Measurements from ENCODE around the gene ICAM4. TPM values are rescaled to one million over a fixed set of nuclear protein-coding genes. Genes with fewer than 3 reads are reported as not detected.

Gene ICAM4
- total and polyA plus RNA-seq, 2 experiments from 2014 or later = 1.1 to 1.3 TPM

DNA sequence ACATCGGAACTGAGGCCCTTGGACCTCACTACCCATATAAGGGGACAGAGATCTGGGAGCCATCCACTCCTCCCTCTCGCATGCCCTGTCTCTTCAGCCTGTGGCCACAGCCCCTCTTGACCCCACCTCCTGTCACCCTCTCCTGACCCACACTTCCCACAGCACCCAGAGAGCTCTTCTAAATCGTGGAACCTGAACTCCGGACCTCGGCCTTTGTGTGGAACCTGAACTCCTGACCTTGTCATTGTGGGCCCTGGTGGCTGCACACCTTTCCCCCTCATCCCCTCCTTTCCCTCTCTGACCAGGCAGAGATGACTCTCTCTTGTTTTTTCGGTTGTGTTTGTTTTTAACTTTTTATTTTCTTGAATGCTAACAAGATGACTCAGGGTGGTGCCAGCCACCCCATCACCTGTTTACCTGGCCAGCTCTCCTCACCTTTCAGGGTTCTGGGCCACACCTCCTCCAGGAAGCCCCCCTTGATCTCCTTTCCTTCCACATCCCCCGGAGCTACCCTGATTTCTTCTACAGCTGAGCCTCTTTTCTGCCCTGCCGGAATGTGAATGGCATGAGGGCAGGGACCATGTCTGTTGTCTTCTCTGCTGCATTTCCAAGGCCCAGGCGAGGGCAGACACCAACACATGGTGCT lies 29.7 kb upstream of the ICAM4 start:
- no peak overlapping the region for H3K4me2 ChIP-seq (ENCODE audit: unreplicated experiment)
- H3K27ac ChIP-seq = no peak overlapping the region
- no peaks in the 10 kb centered on the region for H3K9me2 ChIP-seq (ENCODE audit: insufficient read depth)
- no peaks in the 10 kb centered on the region for H3K27me3 ChIP-seq (replicated peaks; ENCODE audit: insufficient read depth)
- WGBS, 2 experiments (ENCODE audit: low coverage in 1 of 2, low lambda C conversion rate in 2 of 2, missing lambda C conversion rate in 2 of 2) = 71 to 72% methylated on average over 9 of the region's 9 CpGs
- H3K9me3 ChIP-seq (ENCODE audit: low read depth) = no peaks in the 10 kb centered on the region
- H3K4me3 ChIP-seq = no peak overlapping the region
- no peaks in the 10 kb centered on the region; the same call in none of the 2 replicates for H3K36me3 ChIP-seq (ENCODE audit: low read depth)
- H2AFZ ChIP-seq = no peak overlapping the region
- H4K20me1 ChIP-seq (ENCODE audit: insufficient read depth) = no peaks in the 10 kb centered on the region
- DNase-seq = no peak
- H3K79me2 ChIP-seq (ENCODE audit: insufficient read depth) = peaks cover 22% of the 10 kb centered on the region
- H3K9ac ChIP-seq = no peak overlapping the region
- TF ChIP-seq EZH2 (IDR thresholded peaks at IDR 0.05; ENCODE audit: insufficient read depth, poor library complexity, severe bottlenecking) (no peak), EZH2phosphoT487 (IDR thresholded peaks at IDR 0.05; ENCODE audit: insufficient read depth, low read depth) (no peak)
- no peaks in the 10 kb centered on the region for H3F3A ChIP-seq (ENCODE audit: insufficient read depth)
- in situ Hi-C loops (cut with MboI) = no loop called here
- H3K4me1 ChIP-seq (ENCODE audit: insufficient read depth) = peaks cover 5% of the 10 kb centered on the region; the same call in 1 of the 2 replicates

DNA sequence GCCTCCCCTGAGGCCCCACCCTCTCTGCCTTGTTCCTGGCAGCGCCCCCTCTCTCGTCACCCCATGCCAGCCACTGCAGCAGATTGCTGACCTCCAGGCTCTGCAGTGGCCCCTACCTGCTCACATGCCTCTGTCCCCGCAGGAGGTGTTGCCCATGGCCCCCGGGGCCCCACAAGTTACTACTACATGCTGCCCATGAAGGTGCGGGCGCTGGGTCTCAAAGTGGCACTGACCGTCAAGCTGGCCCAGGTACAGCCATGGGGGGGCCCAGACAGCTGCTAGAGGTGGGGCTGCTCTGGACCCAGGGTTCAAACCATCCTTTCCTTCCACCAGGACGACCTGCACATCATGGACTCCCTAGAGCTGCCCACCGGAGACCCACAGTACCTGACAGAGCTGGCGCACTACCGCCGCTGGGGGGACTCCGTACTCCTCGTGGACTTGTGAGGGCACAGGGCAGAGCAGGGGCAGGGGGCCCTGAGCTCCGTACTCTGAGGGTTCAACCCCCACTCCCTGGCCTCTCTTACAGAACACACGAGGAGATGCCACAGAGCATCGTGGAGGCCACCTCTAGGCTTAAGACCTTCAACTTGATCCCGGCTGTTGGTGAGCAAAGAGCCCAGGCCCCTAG lies 28.6 kb upstream of the ICAM4 start:
- 93 to 96% methylated on average over 18 of the region's 18 CpGs for WGBS, 2 experiments (ENCODE audit: low coverage in 1 of 2, low lambda C conversion rate in 2 of 2, missing lambda C conversion rate in 2 of 2)
- Histone ChIP-seq H3K4me3 (no peak overlapping the region), H3F3A (ENCODE audit: insufficient read depth) (no peaks in the 10 kb centered on the region), H3K9me2 (ENCODE audit: insufficient read depth) (no peaks in the 10 kb centered on the region), H3K4me2 (ENCODE audit: unreplicated experiment) (no peak overlapping the region), H3K9me3 (ENCODE audit: low read depth) (no peaks in the 10 kb centered on the region), H3K36me3 (ENCODE audit: low read depth) (no peaks in the 10 kb centered on the region; the same call in none of the 2 replicates), H3K27ac (no peak overlapping the region), H3K9ac (no peak overlapping the region), H3K79me2 (ENCODE audit: insufficient read depth) (peaks cover 11% of the 10 kb centered on the region), H3K27me3 (replicated peaks; ENCODE audit: insufficient read depth) (no peaks in the 10 kb centered on the region), H4K20me1 (ENCODE audit: insufficient read depth) (no peaks in the 10 kb centered on the region), H3K4me1 (ENCODE audit: insufficient read depth) (no peaks in the 10 kb centered on the region), H2AFZ (no peak overlapping the region)
- TF ChIP-seq EZH2 (IDR thresholded peaks at IDR 0.05; ENCODE audit: insufficient read depth, poor library complexity, severe bottlenecking) (no peak), EZH2phosphoT487 (IDR thresholded peaks at IDR 0.05; ENCODE audit: insufficient read depth, low read depth) (no peak)
- in situ Hi-C loops (cut with MboI) = no loop called here
- no peak for DNase-seq

DNA sequence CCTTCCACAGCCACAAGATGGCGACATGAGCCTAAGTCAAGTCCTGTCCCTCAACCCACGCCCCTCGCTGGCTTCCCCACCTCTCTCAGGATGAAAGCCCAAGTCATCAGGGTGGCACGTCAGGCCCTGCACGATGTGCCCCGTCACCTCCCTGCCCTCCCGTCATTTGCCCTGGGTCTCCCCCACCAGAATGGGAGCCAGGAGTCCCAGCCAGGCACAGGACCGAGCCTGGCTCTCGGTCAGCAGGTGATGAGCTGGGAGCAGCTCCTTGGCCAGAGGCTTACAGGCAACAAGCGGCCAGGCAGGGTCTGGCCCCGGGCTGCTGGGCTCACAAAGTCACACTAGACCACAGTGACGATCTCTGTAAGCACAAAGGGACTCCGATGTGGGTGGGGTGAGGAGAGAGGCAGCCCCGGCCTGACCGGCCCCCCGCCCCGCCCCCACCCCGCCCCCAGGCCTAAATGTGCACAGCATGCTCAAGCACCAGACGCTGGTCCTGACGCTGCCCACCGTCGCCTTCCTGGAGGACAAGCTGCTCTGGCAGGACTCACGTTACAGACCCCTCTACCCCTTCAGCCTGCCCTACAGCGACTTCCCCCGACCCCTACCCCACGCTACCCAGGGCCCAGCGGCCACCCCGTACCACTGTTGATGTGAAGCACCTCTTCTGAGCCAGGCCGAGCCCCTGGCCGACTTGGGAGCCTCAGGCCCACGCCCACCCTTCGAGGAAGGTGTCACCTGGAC lies 27.4 kb upstream of the ICAM4 start:
- Histone ChIP-seq H3K4me2 (ENCODE audit: unreplicated experiment) (no peak overlapping the region), H3K27me3 (replicated peaks; ENCODE audit: insufficient read depth) (no peaks in the 10 kb centered on the region), H3K36me3 (ENCODE audit: low read depth) (no peaks in the 10 kb centered on the region; the same call in none of the 2 replicates), H3K79me2 (ENCODE audit: insufficient read depth) (0 out of 2 replicates have a peak, but pooled peaks cover under 1% of the 10 kb centered on the region), H2AFZ (no peak overlapping the region), H3K9me2 (ENCODE audit: insufficient read depth) (no peaks in the 10 kb centered on the region), H3K27ac (no peak overlapping the region), H3K9ac (no peak overlapping the region), H4K20me1 (ENCODE audit: insufficient read depth) (no peaks in the 10 kb centered on the region), H3K4me1 (ENCODE audit: insufficient read depth) (no peaks in the 10 kb centered on the region), H3F3A (ENCODE audit: insufficient read depth) (no peaks in the 10 kb centered on the region), H3K4me3 (no peak overlapping the region), H3K9me3 (ENCODE audit: low read depth) (no peaks in the 10 kb centered on the region)
- in situ Hi-C loops (cut with MboI) = no loop called here
- DNase-seq = peak; percentile 84
- 61 to 63% methylated on average over 20 to 32 of the region's 32 CpGs for WGBS, 2 experiments (ENCODE audit: low coverage in 1 of 2, low lambda C conversion rate in 2 of 2, missing lambda C conversion rate in 2 of 2)
- no peak for TF ChIP-seq EZH2 (IDR thresholded peaks at IDR 0.05; ENCODE audit: insufficient read depth, poor library complexity, severe bottlenecking)
- no peak for TF ChIP-seq EZH2phosphoT487 (IDR thresholded peaks at IDR 0.05; ENCODE audit: insufficient read depth, low read depth)

GRCh38 chr19:10260141-10260584 lies 26.6 kb upstream of the ICAM4 start:
- Histone ChIP-seq H3K79me2 (ENCODE audit: insufficient read depth) (no peaks in the 10 kb centered on the region), H3K9me3 (ENCODE audit: low read depth) (no peaks in the 10 kb centered on the region), H3K9ac (no peak overlapping the region), H3K4me2 (ENCODE audit: unreplicated experiment) (no peak overlapping the region), H3K4me3 (no peak overlapping the region), H4K20me1 (ENCODE audit: insufficient read depth) (no peaks in the 10 kb centered on the region), H3K9me2 (ENCODE audit: insufficient read depth) (no peaks in the 10 kb centered on the region), H3K36me3 (ENCODE audit: low read depth) (no peaks in the 10 kb centered on the region; the same call in none of the 2 replicates), H3F3A (ENCODE audit: insufficient read depth) (no peaks in the 10 kb centered on the region), H2AFZ (no peak overlapping the region), H3K4me1 (ENCODE audit: insufficient read depth) (no peaks in the 10 kb centered on the region), H3K27me3 (replicated peaks; ENCODE audit: insufficient read depth) (no peaks in the 10 kb centered on the region), H3K27ac (no peak overlapping the region)
- peak; percentile 31 for DNase-seq
- in situ Hi-C loops (cut with MboI) = no loop called here
- 72 to 79% methylated on average over 8 of the region's 8 CpGs for WGBS, 2 experiments (ENCODE audit: low coverage in 1 of 2, low lambda C conversion rate in 2 of 2, missing lambda C conversion rate in 2 of 2)
- TF ChIP-seq EZH2 (IDR thresholded peaks at IDR 0.05; ENCODE audit: insufficient read depth, poor library complexity, severe bottlenecking) (no peak), EZH2phosphoT487 (IDR thresholded peaks at IDR 0.05; ENCODE audit: insufficient read depth, low read depth) (no peak)
